Cortex of kidney (tissue), 1 donor: Measurements from ENCODE around the gene EPHB2.
"Not testable (repeated sequence)": the region's sequence is repeated elsewhere in the genome, so short reads cannot be mapped to it uniquely, and the experiment has no call there.

ENCODE experiments used
- DNase-seq: peaks from one replicate; lab custom pipeline; 2025; lab: John Stamatoyannopoulos, UW

Gene EPHB2

GRCh38 chr1:22819361-22819760 is 108.7 kb downstream of the EPHB2 start:
- DNase-seq, result no peak

GRCh38 chr1:22821027-22821426 is 110.4 kb downstream of the EPHB2 start:
- no peak for DNase-seq

GRCh38 chr1:22822371-22822770 is 111.7 kb downstream of the EPHB2 start:
- no peak for DNase-seq

- DNase-seq, result no peak
Measured at GRCh38 chr1:22824466-22824865, 113.8 kb downstream of the EPHB2 start.

GRCh38 chr1:22824975-22825374 is 114.3 kb downstream of the EPHB2 start:
- DNase-seq, result no peak

GRCh38 chr1:22825486-22826189 is 115.0 kb downstream of the EPHB2 start:
- no peak for DNase-seq

- no peak for DNase-seq
Measured at GRCh38 chr1:22826604-22827580, 116.3 kb downstream of the EPHB2 start.

GRCh38 chr1:22827666-22828483 is 117.2 kb downstream of the EPHB2 start:
- DNase-seq, result no peak

- DNase-seq, result no peak
Measured at GRCh38 chr1:22828484-22829308, 118.1 kb downstream of the EPHB2 start.

GRCh38 chr1:22829309-22829989 is 118.8 kb downstream of the EPHB2 start:
- no peak for DNase-seq

GRCh38 chr1:22830041-22830566 is 119.5 kb downstream of the EPHB2 start:
- DNase-seq, result no peak

GRCh38 chr1:22830757-22831340 is 120.2 kb downstream of the EPHB2 start:
- DNase-seq, result no peak

- DNase-seq, result no peak
Measured at GRCh38 chr1:22831729-22832413, 121.2 kb downstream of the EPHB2 start.

GRCh38 chr1:22832414-22832786 is 121.8 kb downstream of the EPHB2 start:
- no peak for DNase-seq

- DNase-seq, result no peak
Measured at GRCh38 chr1:22833699-22834098, 123.1 kb downstream of the EPHB2 start.

- DNase-seq, result not testable (repeated sequence)
Measured at GRCh38 chr1:22834420-22834819, 123.8 kb downstream of the EPHB2 start.

- DNase-seq, result no peak
Measured at GRCh38 chr1:22835636-22836319, 125.1 kb downstream of the EPHB2 start.

- no peak for DNase-seq
Measured at GRCh38 chr1:22836850-22837249, 126.2 kb downstream of the EPHB2 start.

- DNase-seq, result no peak
Measured at GRCh38 chr1:22837332-22837731, 126.7 kb downstream of the EPHB2 start.
